CD14-positive monocyte (primary cell): ENCODE results near the gene MUC6. TPM values are rescaled to one million over a fixed set of nuclear protein-coding genes. Genes with fewer than 3 reads are reported as not detected.

Experiments
- DNase-seq, 3 donors: peaks; one replicate each; pipeline ENCODE4 v3.0.0-alpha.2; 2011 to 2022
- H2AFZ ChIP-seq: 2 replicates; pipeline ENCODE4 v1.6.0; 2012; ENCODE audit warnings: mild to moderate bottlenecking, low read depth, low read length, inconsistent platforms; ENCODE audit not compliant: insufficient read depth, poor library complexity, severe bottlenecking
- H3K27ac ChIP-seq, 2 donors: 1 replicate in 1 of 2; 2 replicates in 1 of 2; pipeline ENCODE4 v1.5.1; 2012 to 2013; ENCODE audit warnings: low read length in 2 of 2, control low read depth in 1 of 2, inconsistent platforms in 1 of 2, low read depth in 1 of 2, mild to moderate bottlenecking in 1 of 2
- H3K27me3 ChIP-seq, 2 donors: one replicate each; pipeline versions ENCODE4 v1.6.0 to v1.6.1; 2011 to 2013; ENCODE audit warnings: low read length in 2 of 2; ENCODE audit not compliant: control insufficient read depth in 2 of 2, insufficient read depth in 2 of 2
- H3K36me3 ChIP-seq, 2 donors: replicated peaks in 1 of 2; 1 replicate in 1 of 2; 2 replicates in 1 of 2; pipeline versions ENCODE4 v1.5.1 to v1.6.1; 2012 to 2013; ENCODE audit warnings: low read length in 2 of 2, control low read depth in 1 of 2, inconsistent platforms in 1 of 2, mild to moderate bottlenecking in 1 of 2; ENCODE audit not compliant: insufficient read depth in 2 of 2, control insufficient read depth in 1 of 2
- H3K4me1 ChIP-seq, 2 donors: 1 replicate in 1 of 2; 2 replicates in 1 of 2; pipeline versions ENCODE4 v1.5.1 to v1.6.1; 2012 to 2013; ENCODE audit warnings: low read length in 2 of 2, control low read depth in 1 of 2, inconsistent platforms in 1 of 2, mild to moderate bottlenecking in 1 of 2, moderate library complexity in 1 of 2; ENCODE audit not compliant: insufficient read depth in 2 of 2, control insufficient read depth in 1 of 2
- H3K4me2 ChIP-seq: replicated peaks from 2 replicates; pipeline ENCODE3; 2012; ENCODE audit warnings: low read length, moderate library complexity, mild to moderate bottlenecking; ENCODE audit not compliant: poor library complexity, severe bottlenecking; ENCODE audit errors: extremely low read depth
- H3K4me3 ChIP-seq, 3 experiments: fragments of 200-600 bp in 1 of 3; sonication (generic) in 1 of 3; replicated peaks in 1 of 3; 1 replicate in 2 of 3; 2 replicates in 1 of 3; pipeline ENCODE4 v1.5.1; 2011 to 2013; ENCODE audit warnings: low read length in 3 of 3, mild to moderate bottlenecking in 3 of 3, control low read depth in 2 of 3, low read depth in 2 of 3, inconsistent platforms in 1 of 3, moderate library complexity in 1 of 3
- H3K79me2 ChIP-seq: 2 replicates; pipeline ENCODE4 v1.6.0; 2012; ENCODE audit warnings: mild to moderate bottlenecking, control low read depth, inconsistent platforms, low read length, moderate library complexity; ENCODE audit not compliant: insufficient read depth
- H3K9ac ChIP-seq: 2 replicates; pipeline ENCODE4 v1.6.0; 2017; ENCODE audit warnings: low read length, mild to moderate bottlenecking; ENCODE audit not compliant: insufficient read depth, poor library complexity, severe bottlenecking
- H3K9me3 ChIP-seq, 2 donors: replicated peaks in 1 of 2; 1 replicate in 1 of 2; 2 replicates in 1 of 2; pipeline versions ENCODE4 v1.5.1 to v1.6.1; 2012 to 2013; ENCODE audit warnings: low read length in 2 of 2, control low read depth in 1 of 2; ENCODE audit not compliant: control insufficient read depth in 1 of 2, insufficient read depth in 1 of 2
- H4K20me1 ChIP-seq: 2 replicates; pipeline ENCODE4 v1.6.0; 2012; ENCODE audit warnings: mild to moderate bottlenecking, low read length, control low read depth, moderate library complexity; ENCODE audit not compliant: insufficient read depth
- H3K27ac Mint-ChIP-seq, 7 donors: one replicate each; pipeline ENCODE4 v1.8.0; 2020; ENCODE audit warnings: mild to moderate bottlenecking in 7 of 7, mixed read lengths in 7 of 7, moderate library complexity in 6 of 7, inconsistent platforms in 2 of 7
- H3K27me3 Mint-ChIP-seq, 3 donors: one replicate each; pipeline ENCODE4 v1.8.0; 2021 to 2022; ENCODE audit warnings: low read depth in 3 of 3, mild to moderate bottlenecking in 3 of 3, mixed read lengths in 3 of 3, moderate library complexity in 3 of 3, inconsistent platforms in 1 of 3
- H3K36me3 Mint-ChIP-seq, 2 donors: one replicate each; pipeline ENCODE4 v1.8.0; 2020; ENCODE audit warnings: mixed read lengths in 2 of 2, inconsistent platforms in 1 of 2, mild to moderate bottlenecking in 1 of 2
- H3K4me1 Mint-ChIP-seq: one replicate; pipeline ENCODE4 v1.8.0; 2020; ENCODE audit warnings: mild to moderate bottlenecking, mixed read lengths
- H3K4me3 Mint-ChIP-seq, 2 donors: one replicate each; pipeline ENCODE4 v1.8.0; 2020; ENCODE audit warnings: mild to moderate bottlenecking in 2 of 2, mixed read lengths in 2 of 2, moderate library complexity in 1 of 2
- H3K9me3 Mint-ChIP-seq, 7 donors: one replicate each; pipeline ENCODE4 v1.8.0; 2020 to 2022; ENCODE audit warnings: mixed read lengths in 7 of 7, mild to moderate bottlenecking in 6 of 7, moderate library complexity in 6 of 7, inconsistent platforms in 2 of 7
- WGBS: methylation state at CpG from one replicate; pipeline ENCODE4 v1.1.5; 2013; ENCODE audit warnings: missing lambda C conversion rate; ENCODE audit not compliant: insufficient coverage; 5-methylcytosine and 5-hydroxymethylcytosine counted together
- intact Hi-C, 2 donors: fragments of 100-400 bp; cut with micrococcal nuclease; formaldehyde crosslinking; loops; one replicate each; pipeline versions ENCODE4 v1.15.0 to v1.15.1; 2023
- polyA plus RNA-seq, 3 donors: library from polyadenylated mRNA; depleted of rRNA in 1 of 3; unstranded in 2 of 3; stranded (reverse) in 1 of 3; fragments of 300-500 nt in 2 of 3; fragments of >200 nt in 1 of 3; fragmentation: Illumina TruSeq in 2 of 3; gene quantifications; 1 replicate in 2 of 3; 2 replicates in 1 of 3; pipeline ENCODE4 v1.2.3, GENCODE V29; 2012 to 2021
- TF ChIP-seq, protein P1 (sequence below): fragments of 200-600 bp; IDR thresholded peaks from one replicate; pipeline ENCODE4 v1.8.0; 2022; ENCODE audit warnings: antibody characterized with exemption, mild to moderate bottlenecking

MUC6 gene
- polyA plus RNA-seq, 3 donors: not detected

DNA sequence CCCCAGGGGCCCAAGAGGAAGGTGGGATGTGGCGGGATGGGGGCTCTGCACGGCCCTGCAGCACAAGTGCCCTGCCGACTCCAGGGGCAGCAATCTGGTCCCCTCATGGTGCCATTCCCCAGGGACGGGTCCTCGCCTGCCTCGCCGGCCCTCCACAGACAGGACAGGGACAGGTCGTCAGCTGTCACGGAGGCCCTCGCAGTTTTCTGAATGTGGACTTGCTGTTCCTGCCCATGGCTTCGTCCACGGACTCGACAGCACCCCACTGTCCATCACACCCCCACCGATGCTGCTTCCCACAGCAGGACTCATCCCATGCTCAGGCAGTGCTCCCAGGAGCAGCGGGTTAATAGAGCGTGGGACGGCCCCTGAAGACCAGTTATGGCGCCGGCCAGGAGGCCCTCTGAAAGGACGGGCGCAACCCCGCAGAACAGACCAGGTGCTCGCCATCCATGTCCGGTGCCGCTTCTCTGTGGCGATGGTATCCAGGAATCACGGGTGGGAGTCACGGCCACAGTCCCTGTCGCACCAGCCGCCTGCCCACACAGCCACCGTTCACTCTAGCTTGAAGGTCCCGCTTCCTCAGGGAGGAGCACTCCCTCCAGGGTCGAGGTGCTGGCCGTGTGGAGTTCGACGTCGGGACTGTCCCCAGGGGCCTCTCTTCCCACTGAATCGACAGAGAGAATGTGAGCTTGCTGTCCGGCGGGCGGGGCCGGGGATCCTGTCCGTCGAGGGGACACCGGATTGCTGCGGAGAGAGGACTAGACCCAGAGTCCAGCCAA is 19.7 kb upstream of the MUC6 start:
- H3K9me3 Mint-ChIP-seq: no peaks in the 10 kb centered on the region
- DNase-seq: no peak
- H4K20me1 ChIP-seq: no peaks in the 10 kb centered on the region
- H3K4me3 Mint-ChIP-seq: no peak overlapping the region
- H3K79me2 ChIP-seq: no peaks in the 10 kb centered on the region
- H3K27ac Mint-ChIP-seq: no peak overlapping the region
- TF ChIP-seq, protein P1, sequence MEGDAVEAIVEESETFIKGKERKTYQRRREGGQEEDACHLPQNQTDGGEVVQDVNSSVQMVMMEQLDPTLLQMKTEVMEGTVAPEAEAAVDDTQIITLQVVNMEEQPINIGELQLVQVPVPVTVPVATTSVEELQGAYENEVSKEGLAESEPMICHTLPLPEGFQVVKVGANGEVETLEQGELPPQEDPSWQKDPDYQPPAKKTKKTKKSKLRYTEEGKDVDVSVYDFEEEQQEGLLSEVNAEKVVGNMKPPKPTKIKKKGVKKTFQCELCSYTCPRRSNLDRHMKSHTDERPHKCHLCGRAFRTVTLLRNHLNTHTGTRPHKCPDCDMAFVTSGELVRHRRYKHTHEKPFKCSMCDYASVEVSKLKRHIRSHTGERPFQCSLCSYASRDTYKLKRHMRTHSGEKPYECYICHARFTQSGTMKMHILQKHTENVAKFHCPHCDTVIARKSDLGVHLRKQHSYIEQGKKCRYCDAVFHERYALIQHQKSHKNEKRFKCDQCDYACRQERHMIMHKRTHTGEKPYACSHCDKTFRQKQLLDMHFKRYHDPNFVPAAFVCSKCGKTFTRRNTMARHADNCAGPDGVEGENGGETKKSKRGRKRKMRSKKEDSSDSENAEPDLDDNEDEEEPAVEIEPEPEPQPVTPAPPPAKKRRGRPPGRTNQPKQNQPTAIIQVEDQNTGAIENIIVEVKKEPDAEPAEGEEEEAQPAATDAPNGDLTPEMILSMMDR: no peak
- peaks cover 1 to 9% (median 7%) of the 10 kb centered on the region in 3 donors for H3K27me3 Mint-ChIP-seq
- no peaks in the 10 kb centered on the region for H3K4me1 Mint-ChIP-seq
- whole genome bisulfite sequencing: 90% methylated on average over 46 of the region's 46 CpGs
- no peak overlapping the region for H3K4me2 ChIP-seq
- no peaks in the 10 kb centered on the region for H3K36me3 Mint-ChIP-seq
- H3K4me3 ChIP-seq: no peak overlapping the region
- no peak overlapping the region for H3K27ac ChIP-seq
- no peaks in the 10 kb centered on the region for H3K9me3 ChIP-seq
- H2AFZ ChIP-seq: no peak overlapping the region
- no peaks in the 10 kb centered on the region for H3K27me3 ChIP-seq
- no peaks in the 10 kb centered on the region for H3K4me1 ChIP-seq
- intact Hi-C loops: no loop called here
- H3K36me3 ChIP-seq: no peaks in the 10 kb centered on the region
- no peak overlapping the region for H3K9ac ChIP-seq

DNA sequence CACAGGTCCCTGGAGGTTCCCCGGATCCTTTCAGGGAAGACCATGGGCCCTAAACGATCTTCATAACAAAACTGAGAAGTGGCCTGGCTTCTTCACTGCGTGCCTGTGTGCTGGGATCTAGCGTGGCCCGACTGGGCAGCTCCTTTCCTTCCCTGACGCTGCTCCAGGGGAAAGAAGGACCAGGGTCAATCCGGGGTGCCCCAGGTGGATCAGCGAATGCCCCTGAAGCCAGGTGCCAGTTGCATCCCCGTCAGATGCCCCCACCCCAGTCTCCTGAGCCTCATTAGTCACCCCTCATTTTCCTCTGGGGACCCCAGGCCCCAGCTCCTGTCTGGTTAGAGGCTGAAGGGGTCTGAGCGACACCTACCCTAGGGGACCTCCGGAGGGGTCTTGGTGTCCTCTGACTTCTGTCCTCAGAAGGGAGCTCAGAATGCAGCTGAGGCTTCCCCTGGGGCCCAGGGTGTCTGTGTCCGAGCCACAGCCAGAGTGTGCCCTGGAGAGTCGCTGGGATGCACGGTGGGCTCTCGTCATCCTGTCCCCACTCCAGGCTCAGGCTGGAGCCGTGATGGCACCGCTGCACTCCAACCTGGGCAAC is 18.7 kb upstream of the MUC6 start:
- Histone ChIP-seq H3K9ac (no peak overlapping the region), H4K20me1 (no peaks in the 10 kb centered on the region), H3K4me2 (no peak overlapping the region), H3K79me2 (no peaks in the 10 kb centered on the region), H2AFZ (no peak overlapping the region), H3K4me1 (no peaks in the 10 kb centered on the region), H3K4me3 (no peak overlapping the region), H3K9me3 (no peaks in the 10 kb centered on the region), H3K27me3 (no peaks in the 10 kb centered on the region), H3K27ac (no peak overlapping the region), H3K36me3 (no peaks in the 10 kb centered on the region)
- intact Hi-C loops: no loop called here
- 93% methylated on average over 12 of the region's 17 CpGs for WGBS
- peaks cover 4 to 12% (median 9%) of the 10 kb centered on the region in 3 donors for H3K27me3 Mint-ChIP-seq
- no peaks in the 10 kb centered on the region for H3K9me3 Mint-ChIP-seq
- H3K27ac Mint-ChIP-seq: no peak overlapping the region
- no peak overlapping the region for H3K4me3 Mint-ChIP-seq
- H3K36me3 Mint-ChIP-seq: no peaks in the 10 kb centered on the region
- DNase-seq: no peak
- no peaks in the 10 kb centered on the region for H3K4me1 Mint-ChIP-seq
- TF ChIP-seq, protein P1: no peak
